Parathyroid adenoma (tissue), 2 donors: ENCODE results near the gene LSM12.

ENCODE experiments used
- H2AFZ ChIP-seq: fragments of 300-600 bp; sonication (generic); one replicate; pipeline ENCODE4 v1.7.0; 2017; ENCODE audit warnings: antibody characterized with exemption, mild to moderate bottlenecking
- H3K27ac ChIP-seq: fragments of 300-600 bp; sonication (generic); one replicate; pipeline ENCODE4 v1.7.0; 2017
- H3K27me3 ChIP-seq: fragments of 300-600 bp; sonication (generic); one replicate; pipeline ENCODE4 v1.7.0; 2017; ENCODE audit warnings: low read length; ENCODE audit not compliant: control insufficient read depth, insufficient read depth
- H3K36me3 ChIP-seq: fragments of 300-600 bp; sonication (generic); one replicate; pipeline ENCODE4 v1.7.0; 2017; ENCODE audit warnings: low read length; ENCODE audit not compliant: control insufficient read depth, insufficient read depth
- H3K4me1 ChIP-seq: fragments of 300-600 bp; sonication (generic); one replicate; pipeline ENCODE4 v1.7.0; 2017; ENCODE audit warnings: control low read depth
- H3K4me2 ChIP-seq: fragments of 300-600 bp; sonication (generic); one replicate; pipeline ENCODE4 v1.7.0; 2017; ENCODE audit warnings: low read length
- H3K4me3 ChIP-seq: fragments of 300-600 bp; sonication (generic); one replicate; pipeline ENCODE4 v1.7.0; 2017; ENCODE audit warnings: low read depth, low read length
- H3K79me2 ChIP-seq: fragments of 300-600 bp; sonication (generic); one replicate; pipeline ENCODE4 v1.7.0; 2017; ENCODE audit warnings: control low read depth
- H3K9ac ChIP-seq: fragments of 300-600 bp; sonication (generic); one replicate; pipeline ENCODE4 v1.7.0; 2017; ENCODE audit warnings: mild to moderate bottlenecking
- H3K9me3 ChIP-seq: fragments of 300-600 bp; sonication (generic); one replicate; pipeline ENCODE4 v1.7.0; 2017; ENCODE audit warnings: low read length; ENCODE audit not compliant: control insufficient read depth
- CTCF ChIP-seq: fragments of 300-600 bp; sonication (generic); IDR thresholded peaks from one replicate; pipeline ENCODE4 v1.7.0; 2017; ENCODE audit warnings: antibody characterized with exemption, mild to moderate bottlenecking
- donor health status: primary hyperparathyroidism.

LSM12 gene

GRCh38 chr17:44079877-44080821, 13.7 kb upstream of the LSM12 start:
- Histone ChIP-seq H3K4me2 (no peak overlapping the region), H3K27ac (no peak overlapping the region), H3K4me3 (no peak overlapping the region), H3K79me2 (peaks cover 4% of the 10 kb centered on the region), H2AFZ (no peak overlapping the region), H3K36me3 (no peaks in the 10 kb centered on the region), H3K9me3 (no peaks in the 10 kb centered on the region), H3K4me1 (no peaks in the 10 kb centered on the region), H3K9ac (no peak overlapping the region), H3K27me3 (no peaks in the 10 kb centered on the region)
- TF ChIP-seq CTCF: no peak

DNA sequence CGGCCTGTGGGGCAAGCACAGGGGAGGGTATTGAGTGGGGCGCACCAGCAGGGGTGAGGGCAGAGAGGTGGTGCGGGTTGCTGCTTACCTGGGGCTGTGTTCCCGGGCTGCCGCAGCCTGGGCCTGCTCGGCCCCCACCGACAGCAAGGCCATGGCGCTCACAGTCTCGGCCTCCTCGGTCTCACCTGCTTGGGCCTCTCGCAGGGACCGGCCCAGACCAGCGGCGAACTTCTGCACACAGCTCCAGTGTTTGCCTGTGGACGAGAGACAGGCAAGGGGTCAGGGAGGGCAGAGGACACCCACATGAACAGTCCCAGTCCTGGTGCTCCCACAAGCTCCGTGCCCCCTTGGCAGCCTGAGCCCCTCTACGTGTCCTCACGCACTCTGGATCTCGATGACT, 11.9 kb upstream of the LSM12 start:
- no peak for TF ChIP-seq CTCF
- Histone ChIP-seq H3K4me3 (no peak overlapping the region), H3K27ac (no peak overlapping the region), H3K4me2 (no peak overlapping the region), H3K9ac (no peak overlapping the region), H2AFZ (no peak overlapping the region), H3K79me2 (peaks cover 6% of the 10 kb centered on the region), H3K4me1 (no peaks in the 10 kb centered on the region), H3K27me3 (no peaks in the 10 kb centered on the region), H3K9me3 (no peaks in the 10 kb centered on the region), H3K36me3 (no peaks in the 10 kb centered on the region)

DNA sequence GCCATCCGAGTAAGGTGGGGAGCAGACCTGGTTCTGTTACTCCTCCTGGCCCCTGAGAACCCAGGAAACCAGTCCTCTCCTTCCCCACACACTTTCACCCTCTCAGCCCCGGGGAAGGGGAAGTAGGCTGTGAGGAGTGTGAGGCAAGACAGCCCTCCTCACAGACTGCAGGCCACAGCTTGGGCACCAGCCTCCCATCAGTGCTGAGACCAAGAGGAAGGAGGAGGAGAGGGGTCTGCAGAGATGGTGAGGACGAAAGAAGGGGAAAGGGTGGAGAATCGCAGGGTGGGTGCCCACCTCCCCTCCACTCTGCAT, 11.1 kb upstream of the LSM12 start:
- Histone ChIP-seq H3K9me3 (no peaks in the 10 kb centered on the region), H3K4me1 (no peaks in the 10 kb centered on the region), H3K4me3 (no peak overlapping the region), H3K79me2 (peaks cover 14% of the 10 kb centered on the region), H3K36me3 (no peaks in the 10 kb centered on the region), H3K27ac (no peak overlapping the region), H3K9ac (no peak overlapping the region), H2AFZ (no peak overlapping the region), H3K27me3 (no peaks in the 10 kb centered on the region), H3K4me2 (no peak overlapping the region)
- no peak for TF ChIP-seq CTCF

DNA sequence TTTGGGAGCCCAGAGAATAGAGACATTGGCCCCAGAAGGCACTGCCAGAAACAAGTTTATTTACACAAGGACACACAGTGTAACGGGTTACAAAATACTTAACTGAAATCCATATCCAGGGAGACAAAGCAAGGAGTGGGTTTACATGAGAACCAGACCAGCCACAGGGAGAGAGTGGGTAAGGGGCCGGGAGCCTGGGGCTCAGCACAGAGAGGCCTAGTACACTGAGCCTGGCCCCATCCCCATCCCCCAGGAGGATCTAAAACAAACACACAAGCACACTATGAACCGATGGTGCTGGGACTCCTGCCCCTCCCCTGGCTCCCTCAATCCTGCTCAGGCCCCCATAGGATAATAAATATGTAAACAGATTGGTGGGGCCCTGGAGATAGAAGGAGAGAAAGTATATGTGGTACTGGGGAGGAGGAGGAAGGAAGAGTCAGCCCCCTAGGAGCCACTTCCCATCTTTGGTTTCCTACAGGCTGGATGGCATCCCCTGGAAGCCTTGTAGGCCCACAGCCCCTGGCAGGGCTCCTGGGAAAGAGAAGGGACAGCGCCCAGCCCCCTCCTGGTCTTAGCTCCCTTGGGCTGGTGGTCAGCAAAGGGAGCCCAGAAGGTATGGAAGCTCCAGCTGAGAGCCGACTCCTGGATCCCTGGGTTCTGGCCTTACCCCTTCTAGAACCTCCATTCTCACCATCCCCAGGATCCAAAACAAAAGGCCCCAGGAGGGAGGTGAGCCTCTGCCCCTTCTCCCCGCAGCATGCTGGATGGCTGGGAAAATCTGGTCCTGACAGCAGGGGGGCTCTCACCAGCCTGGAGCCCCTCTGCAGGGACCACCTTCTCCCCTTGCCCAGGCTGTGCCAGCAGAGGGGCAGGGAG, 10.5 kb upstream of the LSM12 start:
- H3K9ac ChIP-seq: no peak overlapping the region
- H3K36me3 ChIP-seq: no peaks in the 10 kb centered on the region
- peaks cover under 1% of the 10 kb centered on the region for H3K4me1 ChIP-seq

More for the DNA sequence above, 10.5 kb upstream of the LSM12 start:
- no peak for TF ChIP-seq CTCF
- Histone ChIP-seq H3K79me2 (peaks cover 15% of the 10 kb centered on the region), H3K9me3 (no peaks in the 10 kb centered on the region), H3K4me2 (no peak overlapping the region), H3K27me3 (no peaks in the 10 kb centered on the region), H2AFZ (no peak overlapping the region), H3K27ac (no peak overlapping the region), H3K4me3 (no peak overlapping the region)
